Keratinocyte (primary cell): ENCODE measurements around the gene SYNE1. TPM values are rescaled to one million over a fixed set of nuclear protein-coding genes. Genes with fewer than 3 reads are reported as not detected.

ENCODE experiments used
- DNase-seq: peaks from one replicate; pipeline ENCODE4 v3.0.0-alpha.2; 2011; ENCODE audit warnings: low read depth, missing footprints, low spot score
- FAIRE-seq: peaks from 2 replicates; lab custom pipeline; 2011; peaks lifted over from hg19 to GRCh38; lab: Jason Lieb, UNC
- H2AFZ ChIP-seq: 2 replicates; pipeline ENCODE4 v1.6.0; 2012; ENCODE audit warnings: low read length, control low read depth, inconsistent platforms; ENCODE audit not compliant: control insufficient read depth
- H3K27ac ChIP-seq: 2 replicates; pipeline ENCODE4 v1.5.1; 2011; ENCODE audit warnings: low read length; ENCODE audit not compliant: control insufficient read depth, insufficient read depth
- H3K27me3 ChIP-seq: 3 replicates; pipeline ENCODE4 v1.6.0; 2011; ENCODE audit warnings: low read length; ENCODE audit not compliant: control insufficient read depth, insufficient read depth; ENCODE audit errors: extremely low read depth
- H3K36me3 ChIP-seq, 2 experiments: 2 replicates in 1 of 2; 3 replicates in 1 of 2; pipeline ENCODE4 v1.5.1; 2011; ENCODE audit warnings: low read length in 2 of 2, mild to moderate bottlenecking in 1 of 2; ENCODE audit not compliant: control insufficient read depth in 2 of 2, insufficient read depth in 2 of 2; ENCODE audit errors: extremely low read depth in 1 of 2
- H3K4me1 ChIP-seq: 3 replicates; pipeline ENCODE4 v1.5.1; 2011; ENCODE audit warnings: low read length; ENCODE audit not compliant: control insufficient read depth, insufficient read depth; ENCODE audit errors: extremely low read depth
- H3K4me2 ChIP-seq: 3 replicates; pipeline ENCODE4 v1.6.0; 2011; ENCODE audit warnings: low read depth, low read length; ENCODE audit not compliant: control insufficient read depth, insufficient read depth; ENCODE audit errors: extremely low read depth
- H3K4me3 ChIP-seq, 3 experiments: fragments of 200-600 bp in 1 of 3; sonication (generic) in 1 of 3; 2 replicates in 2 of 3; 3 replicates in 1 of 3; pipeline ENCODE4 v1.5.1; 2011 to 2016; ENCODE audit warnings: low read length in 3 of 3, mild to moderate bottlenecking in 3 of 3, control low read depth in 2 of 3, inconsistent platforms in 1 of 3, low read depth in 1 of 3, mixed read lengths in 1 of 3, mixed run types in 1 of 3, moderate library complexity in 1 of 3; ENCODE audit not compliant: control insufficient read depth in 2 of 3, insufficient read depth in 2 of 3; ENCODE audit errors: extremely low read depth in 1 of 3
- H3K79me2 ChIP-seq: 2 replicates; pipeline ENCODE4 v1.6.0; 2012; ENCODE audit warnings: low read length; ENCODE audit not compliant: control insufficient read depth, insufficient read depth
- H3K9ac ChIP-seq: 3 replicates; pipeline ENCODE4 v1.6.0; 2011; ENCODE audit warnings: low read length; ENCODE audit not compliant: control insufficient read depth, insufficient read depth; ENCODE audit errors: extremely low read depth
- H3K9me1 ChIP-seq: 3 replicates; pipeline ENCODE4 v1.6.0; 2011; ENCODE audit warnings: low read length; ENCODE audit not compliant: control insufficient read depth, insufficient read depth; ENCODE audit errors: extremely low read depth
- H3K9me3 ChIP-seq: 2 replicates; pipeline ENCODE4 v1.5.1; 2012; ENCODE audit warnings: low read depth, low read length; ENCODE audit not compliant: control insufficient read depth
- H4K20me1 ChIP-seq: 3 replicates; pipeline ENCODE4 v1.6.0; 2011; ENCODE audit warnings: low read length; ENCODE audit not compliant: control insufficient read depth, insufficient read depth; ENCODE audit errors: extremely low read depth
- CTCF ChIP-seq, 3 experiments: IDR thresholded peaks in 1 of 3; conservative IDR thresholded peaks in 1 of 3; optimal IDR thresholded peaks in 1 of 3; 2 replicates in 2 of 3; 3 replicates in 1 of 3; pipeline versions ENCODE3 to v1.5.1; 2011; ENCODE audit warnings: low read length in 3 of 3, mild to moderate bottlenecking in 3 of 3, moderate library complexity in 2 of 3, control low read depth in 1 of 3, inconsistent platforms in 1 of 3; ENCODE audit not compliant: insufficient read depth in 2 of 3; ENCODE audit errors: extremely low read depth in 1 of 3
- EZH2 ChIP-seq: IDR thresholded peaks from one replicate; pipeline ENCODE4 v1.6.1; 2012; ENCODE audit warnings: inconsistent platforms, mild to moderate bottlenecking, low read length, moderate library complexity
- dilution Hi-C: fragments of 300-500 bp; cut with MboI; formaldehyde crosslinking; loops from one replicate; pipeline ENCODE4 v1.7.0; 2020; ENCODE audit warnings: low sequenced_read_pairs; ENCODE audit not compliant: extremely low pct_ligation_motif_present
- polyA plus RNA-seq, 5 experiments: library from polyadenylated mRNA; depleted of rRNA in 3 of 5; stranded (reverse) in 3 of 5; stranded (forward) in 1 of 5; unstranded in 1 of 5; fragments of >200 nt; gene quantifications; 1 replicate in 1 of 5; 2 replicates in 3 of 5; 3 replicates in 1 of 5; pipeline versions ENCODE4 v1.2.1 to v1.2.3, GENCODE V29; 2011 to 2012; ENCODE audit warnings: missing spikeins in 2 of 5, low read depth in 1 of 5, low replicate concordance in 1 of 5

SYNE1 gene
- polyA plus RNA-seq, 1 donor (not counting 4 experiments of a cell fraction or from before 2014, with no cell fraction given), result 4.0 TPM

DNA sequence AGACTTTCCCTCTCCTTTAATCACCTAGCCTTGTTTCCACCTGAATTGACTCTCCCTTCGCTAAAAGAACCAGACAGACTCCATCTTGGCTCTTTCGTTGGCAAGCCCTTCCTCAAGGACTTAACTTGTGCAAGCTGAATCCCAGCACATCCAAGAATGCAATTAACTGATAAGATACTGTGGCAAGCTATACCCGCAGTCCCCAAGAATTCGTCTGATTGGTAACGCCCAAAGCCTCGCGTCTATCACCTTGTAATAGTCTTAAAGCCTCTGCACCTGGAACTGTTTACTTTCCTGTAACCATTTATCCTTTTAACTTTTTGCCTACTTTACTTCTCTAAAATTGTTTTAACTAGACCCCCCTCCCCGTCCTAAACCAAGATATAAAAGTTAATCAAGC lies 45.0 kb upstream of the SYNE1 start:
- no peaks in the 10 kb centered on the region for H3K4me1 ChIP-seq
- no peak overlapping the region for H3K4me3 ChIP-seq
- no peaks in the 10 kb centered on the region for H4K20me1 ChIP-seq
- H3K79me2 ChIP-seq, result no peaks in the 10 kb centered on the region
- no peaks in the 10 kb centered on the region for H3K27me3 ChIP-seq
- no peaks in the 10 kb centered on the region for H3K9me1 ChIP-seq
- no peak overlapping the region for H3K9ac ChIP-seq
- H2AFZ ChIP-seq, result no peak overlapping the region
- H3K4me2 ChIP-seq, result no peak overlapping the region
- H3K9me3 ChIP-seq, result no peaks in the 10 kb centered on the region
- dilution Hi-C loops, result no loop called here
- no peak overlapping the region for H3K27ac ChIP-seq
- TF ChIP-seq CTCF (optimal IDR thresholded peaks at IDR 0.05 in 1 of 3, IDR thresholded peaks at IDR 0.05 in 1 of 3, conservative IDR thresholded peaks at IDR 0.05 in 1 of 3; ENCODE audit: extremely low read depth in 1 of 3, insufficient read depth in 2 of 3, low read length in 3 of 3), result no peak
- no peak for TF ChIP-seq EZH2
- no peak for DNase-seq
- no peak for FAIRE-seq
- H3K36me3 ChIP-seq, result no peaks in the 10 kb centered on the region

DNA sequence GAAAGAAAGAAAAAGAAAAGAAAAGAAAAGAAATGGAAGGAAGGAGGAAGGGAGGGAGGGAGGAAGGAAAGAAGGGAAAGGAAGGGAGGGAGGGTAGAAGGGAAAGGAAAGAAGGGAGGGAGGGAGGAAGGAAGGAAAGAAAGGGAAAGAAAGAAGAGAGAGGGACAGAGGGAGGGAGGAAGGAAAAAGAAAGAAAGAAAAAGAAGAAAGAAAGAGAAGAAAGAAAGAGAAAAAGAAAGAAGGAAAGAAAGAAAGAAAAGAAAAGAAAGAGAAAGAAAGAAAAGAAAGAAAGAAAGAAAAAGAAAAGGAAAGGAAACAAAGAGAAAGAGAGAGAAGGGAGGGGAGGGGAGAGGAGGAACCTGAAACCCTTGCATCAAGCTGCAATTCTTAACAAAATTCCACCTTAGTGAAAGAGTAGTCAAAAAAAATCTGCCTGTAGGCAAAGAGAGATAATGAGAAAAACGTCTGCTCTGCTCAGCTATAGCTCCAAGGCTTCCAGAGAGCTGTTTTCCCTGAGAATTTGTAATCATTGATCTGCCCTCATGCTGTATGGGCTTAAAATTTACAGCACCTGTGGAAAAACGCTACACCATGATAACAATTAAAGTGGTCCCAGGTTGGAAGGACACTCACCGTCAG lies 43.8 kb upstream of the SYNE1 start:
- DNase-seq, result no peak
- no peaks in the 10 kb centered on the region for H3K36me3 ChIP-seq
- no peak overlapping the region for H3K9ac ChIP-seq
- no peak for FAIRE-seq
- no peak overlapping the region for H3K27ac ChIP-seq
- no peaks in the 10 kb centered on the region for H3K9me1 ChIP-seq
- no peaks in the 10 kb centered on the region for H3K79me2 ChIP-seq
- H3K4me1 ChIP-seq, result no peaks in the 10 kb centered on the region
- no peak overlapping the region for H3K4me3 ChIP-seq
- H3K9me3 ChIP-seq, result no peaks in the 10 kb centered on the region
- no peak overlapping the region for H3K4me2 ChIP-seq
- no peaks in the 10 kb centered on the region for H4K20me1 ChIP-seq
- H2AFZ ChIP-seq, result no peak overlapping the region
- TF ChIP-seq EZH2 (no peak), CTCF (optimal IDR thresholded peaks at IDR 0.05 in 1 of 3, IDR thresholded peaks at IDR 0.05 in 1 of 3, conservative IDR thresholded peaks at IDR 0.05 in 1 of 3; ENCODE audit: extremely low read depth in 1 of 3, insufficient read depth in 2 of 3, low read length in 3 of 3) (no peak)
- H3K27me3 ChIP-seq, result no peaks in the 10 kb centered on the region
- dilution Hi-C loops, result no loop called here
